ENCODE measurements around the gene VMP1.

DNA sequence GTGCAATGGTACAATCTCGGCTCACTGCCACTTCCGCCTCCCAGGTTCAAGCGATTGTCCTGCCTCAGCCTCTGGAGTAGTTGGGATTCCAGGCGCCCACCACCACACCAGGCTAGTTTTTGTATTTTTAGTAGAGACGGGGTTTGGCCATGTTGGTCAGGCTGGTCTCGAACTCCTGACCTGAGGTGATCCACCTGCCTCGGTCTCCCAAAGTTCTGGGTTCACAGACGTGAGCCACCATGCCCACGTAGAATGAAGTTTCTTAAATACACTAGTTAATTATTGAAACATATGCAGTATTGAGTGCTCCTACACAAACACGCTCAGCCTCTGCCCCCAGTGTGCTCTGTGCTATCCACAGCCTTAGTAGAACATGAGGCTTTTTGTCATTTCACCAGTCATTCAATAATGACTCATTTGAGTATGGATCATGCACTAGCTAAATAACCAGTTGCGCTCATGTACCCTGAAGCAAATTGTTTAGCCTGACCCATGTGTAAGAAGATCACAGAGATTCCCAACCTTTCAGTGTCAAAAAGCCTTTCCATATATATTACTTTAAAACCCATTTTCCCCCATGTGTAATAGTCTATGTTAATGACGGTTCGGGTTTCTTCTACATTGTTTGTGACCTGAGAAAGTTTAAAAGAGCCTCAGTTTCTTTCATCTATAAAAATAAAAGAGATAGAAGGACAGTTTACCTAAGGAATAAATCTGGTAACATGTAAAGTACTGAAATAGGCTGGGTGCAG is 135.6 kb downstream of the VMP1 start:
- no peak for TF ChIP-seq EZH2phosphoT487 (IDR thresholded peaks at IDR 0.05; ENCODE audit: borderline replicate concordance, low read length)
- TF ChIP-seq, protein P1, sequence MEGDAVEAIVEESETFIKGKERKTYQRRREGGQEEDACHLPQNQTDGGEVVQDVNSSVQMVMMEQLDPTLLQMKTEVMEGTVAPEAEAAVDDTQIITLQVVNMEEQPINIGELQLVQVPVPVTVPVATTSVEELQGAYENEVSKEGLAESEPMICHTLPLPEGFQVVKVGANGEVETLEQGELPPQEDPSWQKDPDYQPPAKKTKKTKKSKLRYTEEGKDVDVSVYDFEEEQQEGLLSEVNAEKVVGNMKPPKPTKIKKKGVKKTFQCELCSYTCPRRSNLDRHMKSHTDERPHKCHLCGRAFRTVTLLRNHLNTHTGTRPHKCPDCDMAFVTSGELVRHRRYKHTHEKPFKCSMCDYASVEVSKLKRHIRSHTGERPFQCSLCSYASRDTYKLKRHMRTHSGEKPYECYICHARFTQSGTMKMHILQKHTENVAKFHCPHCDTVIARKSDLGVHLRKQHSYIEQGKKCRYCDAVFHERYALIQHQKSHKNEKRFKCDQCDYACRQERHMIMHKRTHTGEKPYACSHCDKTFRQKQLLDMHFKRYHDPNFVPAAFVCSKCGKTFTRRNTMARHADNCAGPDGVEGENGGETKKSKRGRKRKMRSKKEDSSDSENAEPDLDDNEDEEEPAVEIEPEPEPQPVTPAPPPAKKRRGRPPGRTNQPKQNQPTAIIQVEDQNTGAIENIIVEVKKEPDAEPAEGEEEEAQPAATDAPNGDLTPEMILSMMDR (IDR thresholded peaks at IDR 0.05; ENCODE audit: low read depth, low read length, poor library complexity, severe bottlenecking): no peak
